ENCODE measurements around the gene ARID1B.

The ARID1B gene

DNA sequence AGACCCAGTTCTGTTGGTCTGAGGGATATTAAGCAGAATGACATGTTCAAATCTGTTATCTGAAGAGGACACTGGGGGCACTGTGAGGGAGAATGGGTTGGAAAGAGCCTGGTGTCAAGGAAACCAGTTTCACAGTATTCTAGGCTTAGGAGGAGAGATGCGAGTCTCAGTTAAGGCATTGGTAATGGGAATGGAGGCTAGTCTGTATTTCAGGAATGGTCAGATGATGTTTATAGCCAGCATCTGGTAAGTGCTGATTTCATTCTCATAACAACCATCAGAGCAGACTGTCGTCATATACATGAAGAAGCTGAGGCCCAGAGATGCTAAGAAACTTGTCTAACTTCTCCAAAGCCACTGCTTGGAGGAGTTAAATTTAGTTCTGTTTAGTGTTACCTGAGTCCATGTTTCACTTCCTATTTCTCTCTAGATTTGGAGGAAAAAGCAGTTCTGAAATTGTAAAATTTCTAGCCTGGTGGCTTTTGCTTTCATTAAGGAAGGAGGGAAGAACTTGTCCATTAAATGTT lies 242.0 kb downstream of the ARID1B start:
- TF ChIP-seq, protein P1, sequence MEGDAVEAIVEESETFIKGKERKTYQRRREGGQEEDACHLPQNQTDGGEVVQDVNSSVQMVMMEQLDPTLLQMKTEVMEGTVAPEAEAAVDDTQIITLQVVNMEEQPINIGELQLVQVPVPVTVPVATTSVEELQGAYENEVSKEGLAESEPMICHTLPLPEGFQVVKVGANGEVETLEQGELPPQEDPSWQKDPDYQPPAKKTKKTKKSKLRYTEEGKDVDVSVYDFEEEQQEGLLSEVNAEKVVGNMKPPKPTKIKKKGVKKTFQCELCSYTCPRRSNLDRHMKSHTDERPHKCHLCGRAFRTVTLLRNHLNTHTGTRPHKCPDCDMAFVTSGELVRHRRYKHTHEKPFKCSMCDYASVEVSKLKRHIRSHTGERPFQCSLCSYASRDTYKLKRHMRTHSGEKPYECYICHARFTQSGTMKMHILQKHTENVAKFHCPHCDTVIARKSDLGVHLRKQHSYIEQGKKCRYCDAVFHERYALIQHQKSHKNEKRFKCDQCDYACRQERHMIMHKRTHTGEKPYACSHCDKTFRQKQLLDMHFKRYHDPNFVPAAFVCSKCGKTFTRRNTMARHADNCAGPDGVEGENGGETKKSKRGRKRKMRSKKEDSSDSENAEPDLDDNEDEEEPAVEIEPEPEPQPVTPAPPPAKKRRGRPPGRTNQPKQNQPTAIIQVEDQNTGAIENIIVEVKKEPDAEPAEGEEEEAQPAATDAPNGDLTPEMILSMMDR (IDR thresholded peaks at IDR 0.05), result no peak

DNA sequence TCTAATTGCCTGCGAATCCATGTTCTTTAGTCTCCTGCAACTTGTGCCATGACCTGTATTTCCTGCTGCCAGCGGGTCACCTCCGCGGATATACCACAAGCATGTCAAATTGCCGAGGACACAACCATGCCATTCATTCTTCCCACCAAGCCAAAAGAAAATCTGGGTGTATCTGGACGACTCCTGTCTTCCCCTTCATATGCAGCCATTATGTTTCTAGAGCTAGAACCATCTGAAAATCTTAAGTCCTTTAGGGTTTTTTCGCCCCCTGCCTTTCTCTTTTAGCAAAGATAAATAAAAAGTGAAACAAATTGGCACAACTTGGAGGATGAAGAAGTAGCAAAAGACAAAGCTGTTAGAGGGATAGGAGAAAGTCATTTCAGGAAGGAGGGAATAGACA lies 242.6 kb downstream of the ARID1B start:
- Histone ChIP-seq H2AFZ (no peak overlapping the region), H3K4me2 (ENCODE audit: low read length) (no peak overlapping the region), H3K36me3 (ENCODE audit: control insufficient read depth, insufficient read depth, low read length) (no peaks in the 10 kb centered on the region), H3K4me1 (peaks cover 18% of the 10 kb centered on the region), H3K79me2 (peaks cover 16% of the 10 kb centered on the region), H3K4me3 (ENCODE audit: low read depth, low read length) (no peak overlapping the region), H3K27me3 (ENCODE audit: control insufficient read depth, insufficient read depth, low read length) (no peaks in the 10 kb centered on the region), H3K9me3 (ENCODE audit: control insufficient read depth, low read length) (no peaks in the 10 kb centered on the region), H3K27ac (peak overlapping the region; percentile 21), H3K9ac (no peak overlapping the region)
- TF ChIP-seq, protein P1 (IDR thresholded peaks at IDR 0.05), result no peak

More for the DNA sequence above, 242.0 kb downstream of the ARID1B start:
- no peak overlapping the region for H3K4me2 ChIP-seq (ENCODE audit: low read length)
- H3K79me2 ChIP-seq, result peaks cover 16% of the 10 kb centered on the region
- no peaks in the 10 kb centered on the region for H3K9me3 ChIP-seq (ENCODE audit: control insufficient read depth, low read length)
- H3K4me1 ChIP-seq, result peaks cover 18% of the 10 kb centered on the region
- no peaks in the 10 kb centered on the region for H3K36me3 ChIP-seq (ENCODE audit: control insufficient read depth, insufficient read depth, low read length)
- H3K27me3 ChIP-seq (ENCODE audit: control insufficient read depth, insufficient read depth, low read length), result no peaks in the 10 kb centered on the region
- no peak overlapping the region for H2AFZ ChIP-seq
- no peak overlapping the region for H3K4me3 ChIP-seq (ENCODE audit: low read depth, low read length)
- H3K9ac ChIP-seq, result no peak overlapping the region
- peak overlapping the region; percentile 21 for H3K27ac ChIP-seq

DNA sequence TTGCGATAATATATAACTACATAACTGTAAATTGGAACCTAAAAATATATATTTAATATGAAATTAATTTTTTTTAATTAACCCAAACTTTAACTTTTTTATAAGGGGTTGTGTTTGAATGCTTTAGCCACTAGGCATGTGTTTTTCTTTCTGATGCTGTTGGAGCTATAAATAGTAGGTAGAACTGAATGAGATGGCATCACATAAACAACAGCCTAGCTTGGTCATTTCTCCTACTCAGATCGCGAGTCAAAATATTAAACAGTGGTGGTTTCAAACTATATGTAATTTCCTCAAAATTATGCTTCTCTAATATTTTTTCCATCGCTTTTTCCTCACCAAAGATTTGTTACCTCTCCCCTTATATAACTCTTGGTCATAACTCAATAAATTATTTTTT lies 243.2 kb downstream of the ARID1B start:
- Histone ChIP-seq H3K27ac (peak overlapping the region; percentile 98), H3K36me3 (ENCODE audit: control insufficient read depth, insufficient read depth, low read length) (no peaks in the 10 kb centered on the region), H3K79me2 (peaks cover 18% of the 10 kb centered on the region), H3K4me2 (ENCODE audit: low read length) (peak overlapping the region; percentile 92), H3K4me1 (peaks cover 18% of the 10 kb centered on the region), H3K9me3 (ENCODE audit: control insufficient read depth, low read length) (no peaks in the 10 kb centered on the region), H3K4me3 (ENCODE audit: low read depth, low read length) (peak overlapping the region; percentile 73), H3K9ac (no peak overlapping the region), H3K27me3 (ENCODE audit: control insufficient read depth, insufficient read depth, low read length) (no peaks in the 10 kb centered on the region), H2AFZ (peak overlapping the region; percentile 88)
- TF ChIP-seq, protein P1 (IDR thresholded peaks at IDR 0.05), result no peak

DNA sequence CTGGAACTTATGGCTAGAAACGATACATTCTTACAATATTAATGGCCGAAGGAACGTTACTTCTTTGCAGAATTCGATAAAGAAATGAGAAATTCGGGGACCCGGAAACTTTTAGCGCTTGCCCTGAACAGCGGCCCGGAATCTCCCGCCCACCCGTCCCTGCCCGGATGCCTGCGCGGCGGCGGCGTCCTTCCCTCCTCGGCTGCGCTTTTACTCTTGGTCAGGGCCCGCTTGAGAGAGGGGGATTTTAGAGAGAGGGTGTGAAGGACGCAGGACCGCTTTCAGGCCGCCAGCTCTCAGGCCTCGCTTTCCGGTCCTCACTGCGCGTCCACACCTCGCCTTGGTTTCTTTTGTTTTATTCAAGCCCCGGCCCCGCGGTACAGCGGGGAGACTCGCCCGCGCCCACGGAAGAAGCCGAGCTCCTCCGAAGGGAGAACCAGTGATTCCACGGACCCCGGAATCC lies 243.7 kb downstream of the ARID1B start:
- Histone ChIP-seq H2AFZ (peak overlapping the region; percentile 88), H3K27me3 (ENCODE audit: control insufficient read depth, insufficient read depth, low read length) (no peaks in the 10 kb centered on the region), H3K79me2 (peaks cover 21% of the 10 kb centered on the region), H3K4me3 (ENCODE audit: low read depth, low read length) (peak overlapping the region; percentile 73), H3K4me1 (peaks cover 18% of the 10 kb centered on the region), H3K9me3 (ENCODE audit: control insufficient read depth, low read length) (no peaks in the 10 kb centered on the region), H3K4me2 (ENCODE audit: low read length) (peak overlapping the region; percentile 92), H3K27ac (peak overlapping the region; percentile 98), H3K36me3 (ENCODE audit: control insufficient read depth, insufficient read depth, low read length) (no peaks in the 10 kb centered on the region), H3K9ac (peak overlapping the region; percentile 90)
- TF ChIP-seq, protein P1 (IDR thresholded peaks at IDR 0.05), result no peak
